GM20431 (cell line): ENCODE data around the gene PAX5.

Source experiments
- in situ Hi-C: fragments of 300-500 bp; cut with MseI, MboI; formaldehyde crosslinking; loops from one replicate; pipeline ENCODE4 v1.15.0; 2020; ENCODE audit warnings: low sequenced_read_pairs; ENCODE audit not compliant: unreplicated experiment

The PAX5 gene

GRCh38 chr9:36937346-36937745 is 96.7 kb downstream of the PAX5 start:
- in situ Hi-C loops = no loop called here

GRCh38 chr9:36936498-36936831 is 97.6 kb downstream of the PAX5 start:
- in situ Hi-C loops = no loop called here

- in situ Hi-C loops = no loop called here
These were observed 98.1 kb downstream of the PAX5 start for GRCh38 chr9:36935768-36936497.

GRCh38 chr9:36935332-36935731 is 98.7 kb downstream of the PAX5 start:
- in situ Hi-C loops = no loop called here

- in situ Hi-C loops = no loop called here
These were observed 99.5 kb downstream of the PAX5 start for GRCh38 chr9:36934478-36935065.

GRCh38 chr9:36933676-36934215 is 100.3 kb downstream of the PAX5 start:
- in situ Hi-C loops = no loop called here

- in situ Hi-C loops = no loop called here
These were observed 101.9 kb downstream of the PAX5 start for GRCh38 chr9:36932198-36932597.

GRCh38 chr9:36930941-36931340 is 103.1 kb downstream of the PAX5 start:
- in situ Hi-C loops = no loop called here

- in situ Hi-C loops = no loop called here
These were observed 104.8 kb downstream of the PAX5 start for GRCh38 chr9:36929350-36929675.

GRCh38 chr9:36928670-36929349 is 105.3 kb downstream of the PAX5 start:
- in situ Hi-C loops = no loop called here

GRCh38 chr9:36928210-36928609 is 105.9 kb downstream of the PAX5 start:
- in situ Hi-C loops = no loop called here

GRCh38 chr9:36924757-36925432 is 109.2 kb downstream of the PAX5 start:
- in situ Hi-C loops = no loop called here

- in situ Hi-C loops = no loop called here
These were observed 110.0 kb downstream of the PAX5 start for GRCh38 chr9:36924071-36924470.

GRCh38 chr9:36923025-36923625 is 110.9 kb downstream of the PAX5 start:
- in situ Hi-C loops = no loop called here

- in situ Hi-C loops = no loop called here
These were observed 111.5 kb downstream of the PAX5 start for GRCh38 chr9:36922548-36922947.

GRCh38 chr9:36914212-36914577 is 119.9 kb downstream of the PAX5 start:
- in situ Hi-C loops = no loop called here

- in situ Hi-C loops = no loop called here
These were observed 120.5 kb downstream of the PAX5 start for GRCh38 chr9:36913393-36914211.

GRCh38 chr9:36912620-36913019 is 121.4 kb downstream of the PAX5 start:
- in situ Hi-C loops = no loop called here

GRCh38 chr9:36911601-36912412 is 122.3 kb downstream of the PAX5 start:
- in situ Hi-C loops = no loop called here
